ENCODE data around the gene CAPN5. TPM values are rescaled to one million over a fixed set of nuclear protein-coding genes. Genes with fewer than 3 reads are reported as not detected.

The CAPN5 gene
- total and polyA plus RNA-seq, 2 of the 8 experiments (the other 6 are each of a cell fraction or from before 2014, with no cell fraction given) = 21.5 to 22.4 TPM

DNA sequence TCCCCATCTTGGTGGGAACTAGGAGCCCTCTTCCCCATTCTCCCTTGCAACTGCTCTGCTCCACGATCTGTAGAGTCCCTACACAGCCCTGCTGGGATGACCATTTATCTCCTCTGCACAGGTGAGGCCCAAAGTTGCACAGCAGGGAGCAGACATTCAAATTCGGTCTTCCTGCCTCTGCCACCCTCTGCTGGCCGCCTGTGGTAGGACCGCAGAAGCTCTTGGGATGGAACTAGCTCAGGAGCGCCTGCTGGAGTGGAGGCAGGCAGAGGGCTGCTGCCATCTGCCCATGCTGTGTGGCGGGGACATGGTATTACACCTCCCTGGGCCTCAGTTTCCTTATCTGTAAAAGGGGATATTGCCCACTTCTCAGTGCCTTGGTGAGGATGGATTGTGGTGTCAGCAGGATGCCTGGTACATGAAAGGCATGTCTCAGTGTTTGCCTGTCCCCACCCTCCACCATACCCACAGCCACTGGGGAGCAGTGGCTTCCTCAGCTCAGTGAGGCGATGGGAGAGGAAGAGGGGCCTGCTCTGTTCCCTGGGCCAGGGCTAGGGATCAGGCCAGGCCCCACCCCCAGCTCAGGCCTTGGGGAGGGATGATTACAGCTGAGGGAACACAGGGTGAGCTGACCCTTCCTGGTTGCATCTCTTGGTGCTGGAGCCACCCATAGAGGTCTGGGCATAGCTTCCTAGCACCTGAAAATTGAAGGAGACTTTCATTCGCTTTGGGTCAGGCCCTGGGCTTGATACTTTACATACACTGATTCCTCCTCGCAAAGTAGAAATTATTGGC lies 24.6 kb downstream of the CAPN5 start (continued):
- 0 out of 4 replicates have a peak, but pooled peaks of 1 of the 2 experiments have one; percentile 25 for TF ChIP-seq HDAC2 (IDR thresholded peaks at IDR 0.05; ENCODE audit: borderline replicate concordance in 1 of 2, low read depth in 2 of 2, low read length in 2 of 2)
- TF ChIP-seq JUN (IDR thresholded peaks at IDR 0.05; ENCODE audit: low read depth, low read length) = no peak
- TF ChIP-seq, protein P1, sequence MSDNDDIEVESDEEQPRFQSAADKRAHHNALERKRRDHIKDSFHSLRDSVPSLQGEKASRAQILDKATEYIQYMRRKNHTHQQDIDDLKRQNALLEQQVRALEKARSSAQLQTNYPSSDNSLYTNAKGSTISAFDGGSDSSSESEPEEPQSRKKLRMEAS (IDR thresholded peaks at IDR 0.05) = peak; percentile 66
